Motor neuron (in vitro differentiated cells): ENCODE results near the gene TREML4. TPM values are rescaled to one million over a fixed set of nuclear protein-coding genes. Genes with fewer than 3 reads are reported as not detected.
A peak's percentile ranks its signal among the peaks of the same experiment; 100 is the strongest.

Experiments used
- ATAC-seq, 8 experiments: fragments of 200-7000 bp; cut with Tn5 transposase; replicated peaks in 6 of 8; 2 replicates each; pipeline ENCODE4 v1.8.0; 2021; ENCODE audit warnings: mild to moderate bottlenecking in 8 of 8, moderate library complexity in 8 of 8
- H3K27ac ChIP-seq, 2 donors: fragments of 250-450 bp; sonication (Bioruptor Pico); 2 replicates each; pipeline ENCODE4 v1.9.0; 2021; ENCODE audit warnings: antibody characterized with exemption in 2 of 2, mild to moderate bottlenecking in 2 of 2, moderate library complexity in 1 of 2
- H3K4me1 ChIP-seq, 2 donors: fragments of 250-450 bp; sonication (Bioruptor Pico); replicated peaks in 1 of 2; 2 replicates each; pipeline ENCODE4 v1.6.1; 2021; ENCODE audit warnings: antibody characterized with exemption in 2 of 2, mild to moderate bottlenecking in 2 of 2, moderate library complexity in 1 of 2
- H3K4me3 ChIP-seq, 5 donors: fragments of 250-450 bp; sonication (Bioruptor Pico); 2 replicates each; pipeline ENCODE4 v1.9.0; 2021; ENCODE audit warnings: antibody characterized with exemption in 5 of 5, mild to moderate bottlenecking in 5 of 5, moderate library complexity in 4 of 5
- WGBS, 10 experiments: fragments of 450-650 bp; shearing (Covaris generic); methylation state at CpG; one replicate each; pipeline ENCODE4 v1.0.0; 2022; 5-methylcytosine and 5-hydroxymethylcytosine counted together
- in situ Hi-C, 9 experiments: fragments of 400-800 bp; cut with MboI; loops; one replicate each; pipeline ENCODE4 v1.15.0; 2021; ENCODE audit warnings: low sequenced_read_pairs in 9 of 9, low pct_unique_long_range_greater_than_20kb in 2 of 9; ENCODE audit not compliant: unreplicated experiment in 9 of 9
- total RNA-seq, 8 experiments: library from RNA; unstranded; fragments of 300-600 nt; gene quantifications; 2 replicates each; pipeline versions ENCODE4 v1.2.3 to v1.2.4, GENCODE V29; 2022

The TREML4 gene
- total RNA-seq, 8 experiments from 2014 or later: 0.09 to 0.38 (median 0.13) TPM; not detected in 3

GRCh38 chr6:41247288-41247865 is 19.2 kb downstream of the TREML4 start:
- ATAC-seq: no peak
- Histone ChIP-seq H3K4me3 (no peak overlapping the region), H3K27ac (no peak overlapping the region), H3K4me1 (no peaks in the 10 kb centered on the region)
- WGBS, 10 experiments: 0 to 80% (median 48%) methylated on average over 1 to 4 of the region's 9 CpGs; no CpG with 5 or more reads in 6 of the 10 experiments
- in situ Hi-C loops: no loop called here

GRCh38 chr6:41247882-41248705 is 19.9 kb downstream of the TREML4 start:
- no peak overlapping the region for H3K4me3 ChIP-seq
- 0 to 87% (median 38%) methylated on average over 1 to 6 of the region's 7 CpGs; no CpG with 5 or more reads in 2 of the 10 experiments for WGBS, 10 experiments
- no peak for ATAC-seq
- H3K4me1 ChIP-seq: no peaks in the 10 kb centered on the region
- H3K27ac ChIP-seq: no peak overlapping the region
- in situ Hi-C loops: no loop called here

DNA sequence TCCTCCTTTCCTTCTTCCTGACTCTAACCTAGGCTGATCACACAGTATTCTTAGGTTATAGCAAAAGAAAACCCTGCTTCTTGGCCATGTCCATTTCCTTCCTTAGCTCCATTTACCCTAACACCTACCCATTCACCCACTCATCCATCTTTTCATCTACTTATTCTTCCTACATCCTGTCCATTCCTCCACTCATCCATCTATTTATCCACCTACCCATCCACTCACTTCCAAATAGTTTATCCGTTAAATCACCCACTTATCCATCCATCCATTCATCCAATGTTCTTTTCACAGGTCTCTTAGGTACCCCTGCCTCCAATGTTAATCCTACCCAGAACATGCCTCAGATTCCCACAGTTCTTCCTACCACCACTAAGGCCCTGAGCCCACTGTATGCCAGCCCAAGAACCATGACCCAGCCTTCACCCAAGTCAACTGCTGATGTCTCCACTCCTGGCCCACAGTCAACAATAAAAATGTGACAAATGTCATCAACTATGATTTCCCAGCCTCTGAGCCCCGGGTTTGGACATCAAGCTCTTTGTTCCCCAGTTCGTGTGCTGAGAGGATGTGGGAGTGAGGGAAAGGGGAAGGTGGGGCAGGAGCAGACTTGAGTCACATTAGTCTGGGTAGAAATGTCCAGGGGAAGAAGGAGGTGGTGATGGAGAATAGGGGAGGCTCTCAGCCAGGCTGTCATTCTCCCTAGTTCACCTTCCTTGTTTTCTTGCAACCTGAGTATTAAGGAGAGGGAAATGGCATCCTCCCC is 24.4 kb downstream of the TREML4 start:
- WGBS, 10 experiments: 0 to 91% (median 61%) methylated on average over 1 to 3 of the region's 3 CpGs; no CpG with 5 or more reads in 2 of the 10 experiments
- H3K27ac ChIP-seq: no peak overlapping the region
- ATAC-seq: no peak
- H3K4me1 ChIP-seq: peaks cover 0 to 3% of the 10 kb centered on the region in 2 donors
- H3K4me3 ChIP-seq: no peak overlapping the region
- in situ Hi-C loops: no loop called here

GRCh38 chr6:41255110-41255509 is 27.0 kb downstream of the TREML4 start:
- no peak for ATAC-seq
- Histone ChIP-seq H3K4me1 (peaks cover 0 to 3% of the 10 kb centered on the region in 2 donors), H3K4me3 (no peak overlapping the region), H3K27ac (no peak overlapping the region)
- in situ Hi-C loops: no loop called here

- no peak overlapping the region for H3K27ac ChIP-seq
- peaks cover 0 to 3% of the 10 kb centered on the region in 2 donors for H3K4me1 ChIP-seq
- in situ Hi-C loops: no loop called here
- 0 to 80% (median 50%) methylated on average over 1 to 2 of the region's 5 CpGs; no CpG with 5 or more reads in 5 of the 10 experiments for WGBS, 10 experiments
- no peak overlapping the region for H3K4me3 ChIP-seq
- ATAC-seq: no peak
Observed at GRCh38 chr6:41255638-41256246, 27.6 kb downstream of the TREML4 start.

- Histone ChIP-seq H3K4me3 (no peak overlapping the region), H3K4me1 (peaks cover 0 to 3% of the 10 kb centered on the region in 2 donors), H3K27ac (no peak overlapping the region)
- 100% methylated on average over 1 of the region's 1 CpG; no CpG with 5 or more reads in 9 of the 10 experiments for WGBS, 10 experiments
- no peak for ATAC-seq
- in situ Hi-C loops: no loop called here
Observed at GRCh38 chr6:41256383-41256782, 28.2 kb downstream of the TREML4 start.

GRCh38 chr6:41257369-41258195 is 29.4 kb downstream of the TREML4 start:
- ATAC-seq: peak in 1 of 8 experiments; percentile 60
- peaks cover 0 to 3% of the 10 kb centered on the region in 2 donors for H3K4me1 ChIP-seq
- 0 to 83% (median 48%) methylated on average over 1 to 2 of the region's 2 CpGs for WGBS, 10 experiments
- no peak overlapping the region for H3K4me3 ChIP-seq
- H3K27ac ChIP-seq: no peak overlapping the region
- in situ Hi-C loops: no loop called here

DNA sequence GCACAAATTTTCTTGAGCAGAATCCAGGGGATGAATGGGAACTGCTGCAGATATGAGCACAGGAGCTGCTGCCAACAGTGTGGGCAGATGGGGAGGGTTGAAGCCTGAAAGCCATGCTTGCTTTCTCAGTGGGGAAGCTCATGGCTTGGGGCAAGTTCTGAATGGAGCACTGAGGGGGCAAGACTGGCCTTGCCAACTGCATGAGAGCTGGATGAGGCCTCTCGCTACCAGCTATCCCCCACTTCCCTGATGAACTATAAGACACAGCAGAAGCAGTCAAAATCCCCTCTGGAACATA is 30.0 kb downstream of the TREML4 start:
- WGBS, 10 experiments: 60 to 80% (median 80%) methylated on average over 1 of the region's 1 CpG; no CpG with 5 or more reads in 7 of the 10 experiments
- ATAC-seq: no peak
- in situ Hi-C loops: no loop called here

GRCh38 chr6:41262401-41262800 is 34.3 kb downstream of the TREML4 start:
- Histone ChIP-seq H3K27ac (no peak overlapping the region), H3K4me3 (no peak overlapping the region), H3K4me1 (no peaks in the 10 kb centered on the region)
- 0 to 92% (median 39%) methylated on average over 1 to 2 of the region's 2 CpGs for WGBS, 10 experiments
- in situ Hi-C loops: no loop called here
- no peak for ATAC-seq

More for the DNA sequence above, 30.0 kb downstream of the TREML4 start:
- no peak overlapping the region for H3K27ac ChIP-seq
- peaks cover 0 to 3% of the 10 kb centered on the region in 2 donors for H3K4me1 ChIP-seq
- no peak overlapping the region for H3K4me3 ChIP-seq

DNA sequence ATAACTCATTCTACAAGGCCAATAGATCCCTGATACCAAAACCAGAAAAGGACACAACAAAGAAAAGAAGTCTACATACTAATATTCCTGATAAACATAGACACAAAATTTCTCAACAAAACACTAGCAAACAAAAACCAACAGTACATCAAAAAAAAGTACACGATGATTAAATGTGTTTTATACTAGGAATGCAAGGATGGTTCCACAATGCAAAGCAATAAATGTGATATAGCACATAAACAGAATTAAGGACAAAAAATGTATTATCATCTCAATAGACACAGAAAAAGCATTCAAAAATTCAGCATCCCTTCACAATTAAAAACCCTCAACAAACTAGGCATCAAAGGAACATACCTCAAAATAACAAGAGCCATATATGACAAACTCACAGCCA is 35.1 kb downstream of the TREML4 start:
- no peak for ATAC-seq
- no peak overlapping the region for H3K4me3 ChIP-seq
- H3K27ac ChIP-seq: no peak overlapping the region
- no peaks in the 10 kb centered on the region for H3K4me1 ChIP-seq
- in situ Hi-C loops: no loop called here
- 45 to 100% (median 89%) methylated on average over 1 of the region's 1 CpG; no CpG with 5 or more reads in 2 of the 10 experiments for WGBS, 10 experiments

DNA sequence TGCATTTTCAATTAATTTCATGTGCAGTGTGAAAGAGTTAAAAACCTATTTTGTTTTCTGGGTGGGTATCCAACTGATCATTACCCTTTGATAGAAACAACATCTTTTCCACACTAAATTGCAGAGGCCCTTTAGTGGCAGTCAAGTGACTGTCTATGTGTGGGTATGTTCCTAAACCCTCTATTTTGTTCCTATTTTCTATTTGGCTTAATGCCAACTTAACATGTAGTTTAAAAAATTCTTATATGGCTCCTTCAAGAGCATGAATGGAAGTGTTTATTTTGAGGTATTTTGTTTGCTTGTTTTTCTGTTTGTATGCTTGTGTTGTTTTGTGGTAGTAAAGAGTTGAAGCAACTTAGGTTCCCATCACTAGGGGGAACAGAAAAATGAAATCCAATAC is 38.4 kb downstream of the TREML4 start:
- Histone ChIP-seq H3K27ac (no peak overlapping the region), H3K4me1 (no peaks in the 10 kb centered on the region), H3K4me3 (no peak overlapping the region)
- ATAC-seq: no peak
- in situ Hi-C loops: no loop called here

DNA sequence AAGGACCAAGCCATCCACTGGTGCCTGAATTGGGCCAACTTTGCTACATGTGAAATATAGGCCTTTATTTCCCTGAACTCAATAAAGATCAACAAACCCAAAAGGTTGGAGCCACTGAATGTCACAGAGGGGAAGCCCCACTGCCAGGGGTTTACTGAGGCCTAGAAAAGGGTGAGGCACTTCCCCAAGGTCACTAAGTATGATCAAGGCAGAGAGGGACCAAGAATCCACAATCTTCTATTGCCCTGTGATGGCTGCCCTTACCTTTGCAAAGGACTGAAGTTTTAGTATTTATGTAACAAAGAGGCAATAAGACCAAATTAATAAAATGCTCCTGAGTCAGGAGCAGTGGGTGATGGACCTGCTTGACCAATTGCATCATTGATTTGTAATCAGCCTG is 40.3 kb downstream of the TREML4 start:
- H3K4me1 ChIP-seq: no peaks in the 10 kb centered on the region
- no peak overlapping the region for H3K27ac ChIP-seq
- in situ Hi-C loops: no loop called here
- ATAC-seq: no peak
- no peak overlapping the region for H3K4me3 ChIP-seq
